GM18508 (cell line): ENCODE measurements around the gene DMWD.

ENCODE experiments used
- ATAC-seq: cut with Tn5 transposase; IDR thresholded peaks from one replicate; pipeline ENCODE4 v1.9.1; 2021; ENCODE audit warnings: moderate number of reproducible peaks; ENCODE audit not compliant: insufficient read depth, unreplicated experiment

The DMWD gene

GRCh38 chr19:45789035-45789786 lies 3.4 kb downstream of the DMWD start:
- ATAC-seq, result no peak

DNA sequence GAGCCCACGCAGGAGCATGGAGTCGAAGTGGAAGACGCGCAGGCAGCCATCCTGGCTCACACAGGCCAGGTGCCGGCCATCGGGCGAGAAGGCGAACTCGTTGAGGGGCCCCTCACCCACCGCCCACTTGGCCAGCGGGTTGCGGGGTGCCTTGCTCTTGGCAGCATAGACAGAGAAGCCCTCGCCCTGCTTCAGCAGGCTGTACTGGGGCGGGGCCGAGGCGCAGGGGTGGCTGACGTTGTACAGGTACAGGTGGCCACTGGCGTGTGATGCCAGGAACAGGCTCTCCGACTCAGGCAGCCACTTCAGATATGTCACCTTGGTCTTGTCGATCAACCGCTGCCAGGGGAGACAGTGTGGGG lies 6.1 kb downstream of the DMWD start:
- no peak for ATAC-seq

- ATAC-seq, result no peak
Measured at GRCh38 chr19:45785781-45786532, 6.7 kb downstream of the DMWD start.

DNA sequence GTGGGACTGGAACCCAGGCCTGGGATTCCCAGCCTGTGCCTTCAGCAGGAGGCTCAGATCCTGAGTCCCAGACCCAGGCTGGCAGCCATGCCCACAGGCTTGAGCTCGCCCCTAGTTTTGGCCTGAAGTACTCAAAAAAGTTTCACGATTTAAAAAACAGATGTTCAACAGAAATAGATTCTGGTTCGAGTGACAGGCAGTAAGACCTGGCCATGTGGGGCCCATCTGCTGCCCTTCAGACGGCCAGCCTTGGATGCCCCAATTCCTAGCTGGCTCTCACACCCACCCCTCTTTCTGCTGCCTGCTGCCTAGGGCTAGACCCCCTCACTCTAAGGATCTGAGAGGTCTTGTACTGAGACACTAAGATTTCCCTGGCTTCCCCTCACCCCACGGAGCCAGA lies 7.5 kb downstream of the DMWD start:
- ATAC-seq, result no peak

GRCh38 chr19:45784096-45784495 lies 8.5 kb downstream of the DMWD start:
- no peak for ATAC-seq

GRCh38 chr19:45782820-45783785 lies 9.5 kb downstream of the DMWD start:
- no peak for ATAC-seq

GRCh38 chr19:45782162-45782691 lies 10.4 kb downstream of the DMWD start, which contains the start of gene DMPK:
Gene DMPK (minus strand): TSS chr19:45782490. CDS start chr19:45782352, 138 bp downstream.
- ATAC-seq, result no peak

DNA sequence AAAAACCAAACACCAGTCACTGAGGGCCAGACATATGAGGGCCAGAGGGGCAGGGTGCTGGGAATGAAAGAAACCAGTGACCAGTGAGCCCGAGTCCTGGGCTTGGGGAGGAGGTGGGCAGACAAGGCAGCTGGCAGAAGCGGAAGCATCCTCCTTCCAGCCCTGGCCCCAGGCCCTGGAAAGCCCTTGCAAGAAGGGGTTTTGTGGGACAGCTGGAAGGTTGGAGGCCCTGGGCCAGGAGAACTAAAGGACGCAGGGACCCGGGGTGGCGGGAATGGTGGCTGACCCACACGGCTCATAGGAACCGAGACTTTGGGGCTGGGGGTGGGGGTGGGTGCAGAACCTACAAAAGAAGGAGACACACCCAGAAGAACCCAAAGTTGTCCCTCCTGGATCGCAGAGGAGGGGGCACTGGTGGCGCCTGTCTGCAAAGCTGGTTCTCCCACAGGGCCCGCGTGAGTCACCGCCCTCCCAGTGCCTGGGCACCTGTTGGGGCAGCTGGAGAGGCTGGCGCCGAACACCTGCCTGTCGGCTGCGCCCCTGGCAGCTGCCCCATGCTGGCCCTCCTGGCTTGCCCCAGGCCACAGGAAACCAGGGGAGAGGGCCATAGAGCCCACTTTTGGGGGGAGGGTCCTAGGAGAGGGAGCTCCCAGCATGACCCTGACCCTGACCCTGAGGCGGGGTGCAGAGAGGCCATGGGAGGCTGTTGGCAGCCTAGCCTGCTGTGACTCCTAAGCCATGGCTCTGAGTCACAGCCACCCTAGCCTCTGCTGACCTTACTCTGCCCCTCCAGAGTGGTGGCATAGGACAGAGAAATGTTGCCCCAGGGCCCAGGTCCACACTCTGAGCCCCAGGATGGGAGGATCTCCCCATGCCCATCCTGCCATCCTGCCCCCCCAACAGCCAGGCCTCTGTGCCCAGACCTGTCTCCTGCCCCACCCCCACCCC lies 11.2 kb downstream of the DMWD start:
- no peak for ATAC-seq

DNA sequence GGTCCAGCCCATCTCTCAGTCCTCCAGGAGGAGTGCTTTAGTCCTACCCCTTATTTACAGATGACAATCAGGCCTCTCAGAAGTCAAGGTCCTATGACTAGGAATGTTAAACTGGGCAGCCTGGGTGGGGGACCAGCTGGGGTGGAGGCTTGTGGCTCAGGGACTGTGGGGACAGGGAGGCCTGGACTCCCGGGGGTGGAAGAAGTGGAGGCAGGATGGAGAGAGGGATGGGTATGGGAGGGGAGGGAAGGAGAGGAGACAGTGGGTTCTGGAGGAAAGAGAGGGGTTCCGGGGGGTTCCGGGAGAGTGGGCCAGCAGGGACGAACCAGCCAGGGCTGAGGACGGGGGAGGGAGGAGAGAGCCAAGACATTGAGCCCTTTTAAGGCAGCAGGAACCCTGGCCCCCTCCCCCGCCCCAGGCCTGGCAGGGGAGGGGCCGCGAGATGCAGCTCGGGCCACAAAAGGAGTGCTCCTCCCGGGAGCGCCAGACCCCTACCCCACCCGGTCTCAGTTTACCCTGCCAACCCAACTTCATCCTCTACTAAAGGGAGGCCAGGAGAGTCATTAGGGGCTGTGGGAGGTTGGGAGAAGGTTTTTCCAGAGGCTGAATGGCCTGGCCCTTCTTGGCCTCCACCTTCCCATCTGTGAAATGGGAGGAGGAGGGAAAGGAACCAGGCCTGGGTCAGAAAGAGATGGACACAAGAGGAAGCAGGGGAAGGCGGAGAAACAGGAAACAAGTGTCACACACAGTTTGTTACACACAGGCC lies 12.0 kb downstream of the DMWD start:
- no peak for ATAC-seq

GRCh38 chr19:45780146-45780447 lies 12.5 kb downstream of the DMWD start:
- ATAC-seq, result no peak

DNA sequence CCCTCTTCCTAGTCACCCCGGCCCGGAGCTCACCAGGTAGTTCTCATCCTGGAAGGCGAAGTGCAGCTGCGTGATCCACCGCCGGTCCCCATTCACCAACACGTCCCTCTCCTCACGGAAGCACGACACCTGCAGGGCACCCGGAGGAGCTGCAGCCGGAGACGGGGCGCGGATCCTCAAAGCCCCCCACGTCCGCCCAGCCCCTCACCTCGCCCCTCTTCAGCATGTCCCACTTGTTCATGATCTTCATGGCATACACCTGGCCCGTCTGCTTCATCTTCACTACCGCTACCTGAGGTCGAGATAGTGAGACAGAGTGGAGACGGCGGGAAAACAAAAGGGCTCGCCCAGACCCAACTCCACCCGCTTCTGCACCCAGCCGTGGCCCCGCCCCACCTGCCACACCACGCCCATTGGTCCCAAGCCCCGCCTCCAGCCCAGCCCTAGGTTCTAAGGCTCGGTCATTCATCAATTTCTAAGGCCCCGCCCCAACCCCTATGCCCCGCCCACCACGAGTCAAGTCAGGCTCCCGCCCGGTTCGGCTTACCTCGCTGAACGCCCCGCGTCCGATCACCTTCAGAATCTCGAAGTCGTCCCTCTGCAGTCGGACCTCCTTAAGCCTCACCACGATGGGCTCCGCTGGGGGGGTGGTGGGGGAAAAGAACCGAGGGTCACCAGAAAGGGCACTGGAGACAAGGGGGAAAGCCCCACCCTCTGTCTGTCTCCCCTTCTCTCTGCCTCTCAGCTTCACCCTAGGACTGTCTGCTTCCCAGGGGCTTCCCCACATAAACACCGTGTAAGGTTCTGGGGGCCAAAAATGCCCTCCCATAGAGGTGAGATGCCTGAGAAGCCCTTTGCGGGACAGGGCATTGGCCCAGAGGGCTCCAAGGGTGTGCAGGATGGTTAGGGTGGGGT lies 13.2 kb downstream of the DMWD start:
- no peak for ATAC-seq

DNA sequence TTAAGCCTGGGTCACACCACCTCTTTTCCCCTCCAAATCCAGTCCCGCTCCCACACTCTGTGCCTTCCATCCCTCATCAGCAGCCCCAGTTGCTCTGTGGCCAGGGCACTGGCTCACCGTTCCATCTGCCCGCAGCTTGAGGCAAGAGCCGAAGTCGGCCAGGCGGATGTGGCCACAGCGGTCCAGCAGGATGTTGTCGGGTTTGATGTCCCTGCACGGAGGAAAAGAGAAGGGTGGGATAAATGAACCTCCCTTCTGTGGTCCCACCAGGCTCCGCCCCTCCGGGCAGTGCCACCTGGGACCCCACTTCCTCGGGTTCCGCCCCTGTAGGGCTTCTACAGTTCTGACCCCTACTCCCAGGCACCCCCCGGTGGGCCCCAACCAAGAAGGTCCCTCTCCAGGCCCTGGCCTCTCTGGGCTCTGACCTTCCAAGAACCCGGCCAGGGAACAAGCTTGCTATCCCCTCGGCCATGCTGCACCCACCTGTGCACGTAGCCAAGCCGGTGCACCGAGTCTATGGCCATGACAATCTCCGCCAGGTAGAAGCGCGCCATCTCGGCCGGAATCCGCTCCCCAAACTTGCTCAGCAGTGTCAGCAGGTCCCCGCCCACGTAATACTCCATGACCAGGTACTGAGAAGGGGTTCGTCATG lies 14.5 kb downstream of the DMWD start:
- ATAC-seq, result no peak

- ATAC-seq, result no peak
Measured at GRCh38 chr19:45777395-45777961, 15.2 kb downstream of the DMWD start.

DNA sequence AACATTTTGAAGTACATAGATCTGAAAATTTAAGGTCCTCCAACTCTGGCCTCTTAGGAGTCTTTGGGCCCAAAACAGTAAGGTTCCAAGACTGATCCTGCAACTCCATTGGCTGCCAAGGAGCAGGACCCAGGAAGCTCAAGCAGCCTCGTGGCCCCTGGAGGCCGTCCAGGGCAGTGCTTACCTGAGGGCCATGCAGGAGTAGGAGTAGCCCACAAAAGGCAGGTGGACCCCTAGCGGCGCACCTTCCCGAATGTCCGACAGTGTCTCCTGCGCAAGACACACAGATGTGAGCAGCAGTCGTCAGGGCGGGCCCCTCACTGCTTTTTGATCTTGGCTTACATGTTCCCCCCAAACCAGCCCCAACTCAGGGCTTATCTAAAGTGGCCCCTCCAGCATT lies 17.9 kb downstream of the DMWD start:
- ATAC-seq, result no peak

GRCh38 chr19:45773384-45773783 lies 19.3 kb downstream of the DMWD start:
- ATAC-seq, result no peak

- no peak for ATAC-seq
Measured at GRCh38 chr19:45772912-45773311, 19.7 kb downstream of the DMWD start.
